ENCODE results near the gene BLVRB.

DNA sequence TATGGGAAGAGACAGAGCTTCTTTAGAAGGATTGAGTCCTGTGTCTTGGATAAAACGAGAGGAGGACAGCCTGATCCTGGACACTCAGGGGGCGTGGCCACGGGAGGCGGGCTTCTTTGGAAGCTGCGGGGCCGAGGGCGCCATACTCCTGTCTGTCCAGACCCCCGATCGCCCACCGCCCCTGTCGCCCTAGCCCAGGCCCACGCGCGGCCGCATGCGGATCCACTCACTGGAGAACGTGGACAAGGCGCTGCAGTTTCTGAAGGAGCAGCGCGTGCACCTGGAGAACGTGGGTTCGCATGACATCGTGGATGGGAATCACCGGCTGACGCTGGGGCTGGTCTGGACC is 24.3 kb upstream of the BLVRB start:
- TF ChIP-seq, protein P1, sequence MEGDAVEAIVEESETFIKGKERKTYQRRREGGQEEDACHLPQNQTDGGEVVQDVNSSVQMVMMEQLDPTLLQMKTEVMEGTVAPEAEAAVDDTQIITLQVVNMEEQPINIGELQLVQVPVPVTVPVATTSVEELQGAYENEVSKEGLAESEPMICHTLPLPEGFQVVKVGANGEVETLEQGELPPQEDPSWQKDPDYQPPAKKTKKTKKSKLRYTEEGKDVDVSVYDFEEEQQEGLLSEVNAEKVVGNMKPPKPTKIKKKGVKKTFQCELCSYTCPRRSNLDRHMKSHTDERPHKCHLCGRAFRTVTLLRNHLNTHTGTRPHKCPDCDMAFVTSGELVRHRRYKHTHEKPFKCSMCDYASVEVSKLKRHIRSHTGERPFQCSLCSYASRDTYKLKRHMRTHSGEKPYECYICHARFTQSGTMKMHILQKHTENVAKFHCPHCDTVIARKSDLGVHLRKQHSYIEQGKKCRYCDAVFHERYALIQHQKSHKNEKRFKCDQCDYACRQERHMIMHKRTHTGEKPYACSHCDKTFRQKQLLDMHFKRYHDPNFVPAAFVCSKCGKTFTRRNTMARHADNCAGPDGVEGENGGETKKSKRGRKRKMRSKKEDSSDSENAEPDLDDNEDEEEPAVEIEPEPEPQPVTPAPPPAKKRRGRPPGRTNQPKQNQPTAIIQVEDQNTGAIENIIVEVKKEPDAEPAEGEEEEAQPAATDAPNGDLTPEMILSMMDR (conservative IDR thresholded peaks at IDR 0.05; ENCODE audit: low read depth, low read length): no peak
- no peak for TF ChIP-seq EZH2 (IDR thresholded peaks at IDR 0.05; ENCODE audit: low read length, unreplicated experiment)
- TF ChIP-seq EZH2phosphoT487 (IDR thresholded peaks at IDR 0.05; ENCODE audit: borderline replicate concordance, low read length): no peak

Data from PC-3 (cell line).